Activated naive CD8-positive, alpha-beta T cell treated with anti-CD3 and anti-CD28 coated beads, Interleukin-2, amount 10 ng/mL, durations not matched to agents 7 days and 5 days (primary cell): ENCODE measurements around the gene STX4. TPM values are rescaled to one million over a fixed set of nuclear protein-coding genes. Genes with fewer than 3 reads are reported as not detected.

Experiments
- ATAC-seq: fragments of 150-1000 bp; cut with Tn5 transposase; one replicate; pipeline ENCODE4 v1.10.0; 2021; ENCODE audit warnings: low read depth, moderate library complexity
- POLR2A ChIA-PET: fragments of 350-600 bp; sonication (Branson Sonifier 250); formaldehyde crosslinking; loops from one replicate; lab custom pipeline; 2021; ENCODE audit warnings: antibody characterized with exemption; lab: Charles Lee
- DNase-seq: peaks from one replicate; pipeline ENCODE4 v3.0.0; 2021
- H3K27ac Mint-ChIP-seq: one replicate; pipeline ENCODE4 v1.8.0; 2022; ENCODE audit warnings: mild to moderate bottlenecking, mixed read lengths
- H3K27me3 Mint-ChIP-seq: one replicate; pipeline ENCODE4 v1.8.0; 2022; ENCODE audit warnings: mild to moderate bottlenecking, moderate library complexity, mixed read lengths
- H3K36me3 Mint-ChIP-seq: one replicate; pipeline ENCODE4 v1.8.0; 2021; ENCODE audit warnings: mild to moderate bottlenecking, mixed read lengths
- H3K4me1 Mint-ChIP-seq: one replicate; pipeline ENCODE4 v1.8.0; 2021; ENCODE audit warnings: mixed read lengths
- H3K4me3 Mint-ChIP-seq: one replicate; pipeline ENCODE4 v1.8.0; 2022; ENCODE audit warnings: mild to moderate bottlenecking, moderate library complexity, mixed read lengths
- H3K9me3 Mint-ChIP-seq: one replicate; pipeline ENCODE4 v1.8.0; 2021; ENCODE audit warnings: mixed read lengths
- total RNA-seq, 2 experiments: library from RNA; stranded (reverse); gene quantifications; one replicate each; pipeline ENCODE4 v1.2.3, GENCODE V29; 2021

STX4 gene
- total RNA-seq, 2 experiments from 2014 or later: 82.8 to 84.8 TPM

- H3K4me3 Mint-ChIP-seq: no peak overlapping the region
- POLR2A ChIA-PET: interaction anchor here (1.0 to 1.3 kb wide), 2 partner anchors 17 to 31 kb away, joined by 3 to 4 read pairs; partner anchors contain the start of genes ZNF646 and ZNF668
- peaks cover 2% of the 10 kb centered on the region for H3K4me1 Mint-ChIP-seq
- no peaks in the 10 kb centered on the region for H3K27me3 Mint-ChIP-seq
- H3K36me3 Mint-ChIP-seq: peaks cover 12% of the 10 kb centered on the region
- peaks cover 2% of the 10 kb centered on the region for H3K9me3 Mint-ChIP-seq
- H3K27ac Mint-ChIP-seq: no peak overlapping the region
- ATAC-seq (no peak), DNase-seq (no peak)
Observed at GRCh38 chr16:31043352-31043751, 10.0 kb downstream of the STX4 start.

- no peak for DNase-seq
- Mint-ChIP-seq H3K4me3 (no peak overlapping the region), H3K9me3 (peaks cover 2% of the 10 kb centered on the region), H3K27me3 (no peaks in the 10 kb centered on the region), H3K27ac (no peak overlapping the region), H3K4me1 (peaks cover 2% of the 10 kb centered on the region), H3K36me3 (peaks cover 12% of the 10 kb centered on the region)
- ATAC-seq: no peak
- POLR2A ChIA-PET: interaction anchor here (0.7 to 1.0 kb wide), 2 partner anchors 15 to 17 kb away, joined by 3 to 4 read pairs; no protein-coding TSS in a partner anchor
Observed at GRCh38 chr16:31043898-31044481, 10.6 kb downstream of the STX4 start.

- POLR2A ChIA-PET: interaction anchor here (0.7 to 2.0 kb wide), 3 partner anchors 24 to 429 kb away, joined by 3 to 11 read pairs (median 5); partner anchors contain the start of genes ZNF646 and ZNF668
- peaks cover 14% of the 10 kb centered on the region for H3K4me1 Mint-ChIP-seq
- no peak for DNase-seq
- H3K9me3 Mint-ChIP-seq: peaks cover 2% of the 10 kb centered on the region
- H3K27ac Mint-ChIP-seq: no peak overlapping the region
- ATAC-seq: no peak
- H3K36me3 Mint-ChIP-seq: peaks cover 7% of the 10 kb centered on the region
- H3K4me3 Mint-ChIP-seq: no peak overlapping the region
- H3K27me3 Mint-ChIP-seq: peaks cover 3% of the 10 kb centered on the region
Observed at GRCh38 chr16:31050280-31051030, 17.1 kb downstream of the STX4 start.

GRCh38 chr16:31052114-31052513 lies 18.8 kb downstream of the STX4 start:
- DNase-seq: no peak
- H3K27me3 Mint-ChIP-seq: peaks cover 3% of the 10 kb centered on the region
- H3K4me3 Mint-ChIP-seq: no peak overlapping the region
- H3K36me3 Mint-ChIP-seq: peaks cover 3% of the 10 kb centered on the region
- H3K9me3 Mint-ChIP-seq: no peaks in the 10 kb centered on the region
- no peak overlapping the region for H3K27ac Mint-ChIP-seq
- H3K4me1 Mint-ChIP-seq: peaks cover 12% of the 10 kb centered on the region
- POLR2A ChIA-PET: interaction anchor here (1.3 kb wide), 1 partner anchor 12 kb away, joined by 4 read pairs; no protein-coding TSS in a partner anchor
- no peak for ATAC-seq

- H3K9me3 Mint-ChIP-seq: no peaks in the 10 kb centered on the region
- no peak overlapping the region for H3K27ac Mint-ChIP-seq
- peaks cover 12% of the 10 kb centered on the region for H3K4me1 Mint-ChIP-seq
- no peak for DNase-seq
- H3K4me3 Mint-ChIP-seq: no peak overlapping the region
- POLR2A ChIA-PET: interaction anchor here (0.6 to 1.2 kb wide), 3 partner anchors 20 to 125 kb away, joined by 3 read pairs; no protein-coding TSS in a partner anchor
- peaks cover 3% of the 10 kb centered on the region for H3K27me3 Mint-ChIP-seq
- ATAC-seq: no peak
- H3K36me3 Mint-ChIP-seq: peaks cover 11% of the 10 kb centered on the region
Observed at GRCh38 chr16:31055613-31056012, 22.3 kb downstream of the STX4 start.

GRCh38 chr16:31061126-31061812 lies 27.9 kb downstream of the STX4 start:
- ATAC-seq (no peak), DNase-seq (no peak)
- Mint-ChIP-seq H3K4me1 (peaks cover 31% of the 10 kb centered on the region), H3K36me3 (peaks cover 35% of the 10 kb centered on the region), H3K27me3 (no peaks in the 10 kb centered on the region), H3K27ac (no peak overlapping the region), H3K9me3 (no peaks in the 10 kb centered on the region), H3K4me3 (no peak overlapping the region)
- POLR2A ChIA-PET: interaction anchor here (1.0 to 1.4 kb wide), 2 partner anchors 13 to 18 kb away, joined by 4 read pairs; partner anchors contain the start of genes ZNF646 and ZNF668

- Mint-ChIP-seq H3K27ac (no peak overlapping the region), H3K36me3 (peaks cover 40% of the 10 kb centered on the region), H3K4me1 (peaks cover 36% of the 10 kb centered on the region), H3K9me3 (no peaks in the 10 kb centered on the region), H3K27me3 (no peaks in the 10 kb centered on the region), H3K4me3 (no peak overlapping the region)
- no peak for ATAC-seq
- no peak for DNase-seq
- POLR2A ChIA-PET: interaction anchor here (0.6 to 0.7 kb wide), 2 partner anchors 12 to 811 kb away, joined by 3 read pairs; partner anchors contain the start of genes ZNF646 and ZNF668
Observed at GRCh38 chr16:31061813-31062440, 28.6 kb downstream of the STX4 start.

GRCh38 chr16:31063495-31063842 lies 30.1 kb downstream of the STX4 start:
- DNase-seq (no peak), ATAC-seq (no peak)
- H3K4me1 Mint-ChIP-seq: peaks cover 42% of the 10 kb centered on the region
- H3K9me3 Mint-ChIP-seq: no peaks in the 10 kb centered on the region
- no peaks in the 10 kb centered on the region for H3K27me3 Mint-ChIP-seq
- POLR2A ChIA-PET: interaction anchor here (1.1 to 3.2 kb wide), 4 partner anchors 9 to 17 kb away, joined by 3 to 35 read pairs (median 4); partner anchors contain the start of genes ZNF646 and ZNF668
- peak overlapping the region; percentile 92 for H3K27ac Mint-ChIP-seq
- H3K36me3 Mint-ChIP-seq: peaks cover 37% of the 10 kb centered on the region
- peak overlapping the region; percentile 78 for H3K4me3 Mint-ChIP-seq

GRCh38 chr16:31063843-31064611 lies 30.7 kb downstream of the STX4 start:
- DNase-seq: peak; percentile 62
- ATAC-seq: peak; percentile 74
- peaks cover 45% of the 10 kb centered on the region for H3K4me1 Mint-ChIP-seq
- no peaks in the 10 kb centered on the region for H3K9me3 Mint-ChIP-seq
- no peaks in the 10 kb centered on the region for H3K27me3 Mint-ChIP-seq
- peaks cover 37% of the 10 kb centered on the region for H3K36me3 Mint-ChIP-seq
- POLR2A ChIA-PET: interaction anchor here (0.5 to 3.2 kb wide), 6 partner anchors 9 to 37 kb away, joined by 3 to 35 read pairs (median 3); partner anchors contain the start of genes ZNF646 and ZNF668
- peak overlapping the region; percentile 78 for H3K4me3 Mint-ChIP-seq
- peak overlapping the region; percentile 92 for H3K27ac Mint-ChIP-seq

GRCh38 chr16:31064882-31065461 lies 31.6 kb downstream of the STX4 start:
- H3K4me1 Mint-ChIP-seq: peaks cover 49% of the 10 kb centered on the region
- no peaks in the 10 kb centered on the region for H3K9me3 Mint-ChIP-seq
- DNase-seq (no peak), ATAC-seq (peak; percentile 50)
- POLR2A ChIA-PET: interaction anchor here (0.5 to 3.2 kb wide), 5 partner anchors 8 to 1034 kb away, joined by 3 to 35 read pairs (median 3); partner anchors contain the start of genes ZNF646 and ZNF668
- peaks cover 41% of the 10 kb centered on the region for H3K36me3 Mint-ChIP-seq
- no peaks in the 10 kb centered on the region for H3K27me3 Mint-ChIP-seq
- H3K4me3 Mint-ChIP-seq: peak overlapping the region; percentile 78
- H3K27ac Mint-ChIP-seq: peak overlapping the region; percentile 92

GRCh38 chr16:31067342-31067741 lies 34.0 kb downstream of the STX4 start:
- no peak for ATAC-seq
- no peak for DNase-seq
- POLR2A ChIA-PET: no interaction called here
- no peaks in the 10 kb centered on the region for H3K27me3 Mint-ChIP-seq
- H3K36me3 Mint-ChIP-seq: peaks cover 27% of the 10 kb centered on the region
- no peak overlapping the region for H3K4me3 Mint-ChIP-seq
- H3K27ac Mint-ChIP-seq: no peak overlapping the region
- peaks cover 57% of the 10 kb centered on the region for H3K4me1 Mint-ChIP-seq
- H3K9me3 Mint-ChIP-seq: no peaks in the 10 kb centered on the region
